Trophoblast cell (in vitro differentiated cells and primary cell): ENCODE results near the gene ALK.

ENCODE experiments used
- DNase-seq, 2 donors: peaks; one replicate each; pipeline ENCODE4 v3.0.0-alpha.2; 2016
- H2AFZ ChIP-seq: 2 replicates; pipeline ENCODE4 v1.6.1; 2013; ENCODE audit warnings: low read length, moderate library complexity, mild to moderate bottlenecking; ENCODE audit not compliant: insufficient read depth, poor library complexity
- H2AK5ac ChIP-seq: 2 replicates; pipeline ENCODE4 v1.6.1; 2013; ENCODE audit warnings: mild to moderate bottlenecking, low read length
- H2BK120ac ChIP-seq: 2 replicates; pipeline ENCODE4 v1.6.1; 2013; ENCODE audit warnings: low read length, mild to moderate bottlenecking, moderate library complexity; ENCODE audit not compliant: insufficient read depth, poor library complexity
- H2BK12ac ChIP-seq: 2 replicates; pipeline ENCODE4 v1.6.1; 2013; ENCODE audit warnings: mild to moderate bottlenecking, low read length, moderate library complexity
- H2BK5ac ChIP-seq: 2 replicates; pipeline ENCODE4 v1.6.1; 2013; ENCODE audit warnings: low read length, low read depth, moderate library complexity, mild to moderate bottlenecking; ENCODE audit not compliant: poor library complexity
- H3K14ac ChIP-seq: 2 replicates; pipeline ENCODE4 v1.6.1; 2013; ENCODE audit warnings: mild to moderate bottlenecking, low read length
- H3K18ac ChIP-seq: 2 replicates; pipeline ENCODE4 v1.6.1; 2013; ENCODE audit warnings: mild to moderate bottlenecking, low read length
- H3K23ac ChIP-seq: 2 replicates; pipeline ENCODE4 v1.6.1; 2013; ENCODE audit warnings: low read length
- H3K27ac ChIP-seq: 2 replicates; pipeline ENCODE4 v1.5.1; 2013; ENCODE audit warnings: low read depth, mild to moderate bottlenecking, inconsistent platforms, low read length, moderate library complexity
- H3K27me3 ChIP-seq: 2 replicates; pipeline ENCODE4 v1.6.1; 2013; ENCODE audit warnings: inconsistent platforms, mild to moderate bottlenecking, low read length, moderate library complexity; ENCODE audit not compliant: insufficient read depth
- H3K36me3 ChIP-seq, 2 experiments: 1 replicate in 1 of 2; 2 replicates in 1 of 2; pipeline ENCODE4 v1.6.1; 2013; ENCODE audit warnings: low read length in 2 of 2, mild to moderate bottlenecking in 2 of 2, moderate library complexity in 1 of 2; ENCODE audit not compliant: insufficient read depth in 2 of 2, control insufficient read depth in 1 of 2
- H3K4ac ChIP-seq: 2 replicates; pipeline ENCODE4 v1.6.1; 2013; ENCODE audit warnings: low read depth, mild to moderate bottlenecking, low read length, moderate library complexity
- H3K4me1 ChIP-seq, 2 experiments: 1 replicate in 1 of 2; 2 replicates in 1 of 2; pipeline ENCODE4 v1.6.1; 2013; ENCODE audit warnings: low read length in 2 of 2, mild to moderate bottlenecking in 2 of 2, moderate library complexity in 1 of 2; ENCODE audit not compliant: insufficient read depth in 2 of 2, control insufficient read depth in 1 of 2
- H3K4me2 ChIP-seq: 2 replicates; pipeline ENCODE4 v1.6.1; 2013; ENCODE audit warnings: inconsistent platforms, mild to moderate bottlenecking, low read length, moderate library complexity
- H3K4me3 ChIP-seq: 2 replicates; pipeline ENCODE4 v1.5.1; 2013; ENCODE audit warnings: mild to moderate bottlenecking, low read depth, low read length, inconsistent platforms
- H3K79me1 ChIP-seq: one replicate; pipeline ENCODE4 v1.6.1; 2013; ENCODE audit warnings: low read length
- H3K79me2 ChIP-seq: 2 replicates; pipeline ENCODE4 v1.6.1; 2013; ENCODE audit warnings: low read length, mild to moderate bottlenecking; ENCODE audit not compliant: control insufficient read depth, insufficient read depth, poor library complexity
- H3K9ac ChIP-seq: 2 replicates; pipeline ENCODE4 v1.6.1; 2013; ENCODE audit warnings: mild to moderate bottlenecking, low read length
- H3K9me3 ChIP-seq: 2 replicates; pipeline ENCODE4 v1.6.1; 2013; ENCODE audit warnings: low read depth, mild to moderate bottlenecking, control low read depth, inconsistent platforms, low read length; ENCODE audit not compliant: insufficient read depth
- H4K12ac ChIP-seq: 2 replicates; pipeline ENCODE4 v1.6.1; 2013; ENCODE audit warnings: low read depth, mild to moderate bottlenecking, low read length, moderate library complexity
- H4K8ac ChIP-seq: 2 replicates; pipeline ENCODE4 v1.6.1; 2013; ENCODE audit warnings: low read depth, mild to moderate bottlenecking, low read length, moderate library complexity
- H4K91ac ChIP-seq: one replicate; pipeline ENCODE4 v1.6.1; 2013; ENCODE audit warnings: low read depth, mild to moderate bottlenecking, low read length, moderate library complexity
- WGBS: extraction: QIAGEN DNeasy Blood & Tissue Kit; methylation state at CpG from one replicate; pipeline ENCODE4 v1.1.7; 2013; ENCODE audit warnings: missing lambda C conversion rate; ENCODE audit not compliant: insufficient read length, insufficient coverage; ENCODE audit errors: extremely low coverage; 5-methylcytosine and 5-hydroxymethylcytosine counted together

ALK gene

GRCh38 chr2:29495536-29496060, 425.8 kb downstream of the ALK start:
- no peaks in the 10 kb centered on the region for H3K27me3 ChIP-seq
- no peak overlapping the region for H3K18ac ChIP-seq
- no peak overlapping the region for H3K4ac ChIP-seq
- no CpG with 5 or more reads among the region's 4 CpGs for WGBS
- H4K8ac ChIP-seq, result no peak overlapping the region
- no peaks in the 10 kb centered on the region for H3K79me2 ChIP-seq
- no peak overlapping the region for H2AK5ac ChIP-seq
- no peak overlapping the region for H4K91ac ChIP-seq
- H2BK120ac ChIP-seq, result no peak overlapping the region
- H3K4me1 ChIP-seq, result no peaks in the 10 kb centered on the region
- H2BK5ac ChIP-seq, result no peak overlapping the region
- H2BK12ac ChIP-seq, result no peak overlapping the region
- no peak overlapping the region for H3K14ac ChIP-seq
- no peaks in the 10 kb centered on the region for H3K79me1 ChIP-seq
- no peak overlapping the region for H3K4me3 ChIP-seq
- H3K4me2 ChIP-seq, result no peak overlapping the region
- H3K36me3 ChIP-seq, result no peaks in the 10 kb centered on the region
- no peak overlapping the region for H3K9ac ChIP-seq
- no peak overlapping the region for H3K27ac ChIP-seq
- DNase-seq, result no peak
- H3K9me3 ChIP-seq, result peaks cover 4% of the 10 kb centered on the region
- no peak overlapping the region for H3K23ac ChIP-seq
- H2AFZ ChIP-seq, result no peak overlapping the region
- no peak overlapping the region for H4K12ac ChIP-seq

- no CpG with 5 or more reads among the region's 6 CpGs for WGBS
- no peaks in the 10 kb centered on the region for H3K4me1 ChIP-seq
- no peak overlapping the region for H3K4ac ChIP-seq
- no peak overlapping the region for H3K27ac ChIP-seq
- no peak overlapping the region for H2AFZ ChIP-seq
- H2BK5ac ChIP-seq, result no peak overlapping the region
- H3K27me3 ChIP-seq, result no peaks in the 10 kb centered on the region
- peaks cover 4% of the 10 kb centered on the region for H3K9me3 ChIP-seq
- no peak overlapping the region for H3K4me3 ChIP-seq
- H2AK5ac ChIP-seq, result no peak overlapping the region
- no peak overlapping the region for H3K23ac ChIP-seq
- no peak overlapping the region for H3K18ac ChIP-seq
- H3K79me2 ChIP-seq, result no peaks in the 10 kb centered on the region
- H3K9ac ChIP-seq, result no peak overlapping the region
- no peaks in the 10 kb centered on the region for H3K79me1 ChIP-seq
- H2BK120ac ChIP-seq, result no peak overlapping the region
- H3K4me2 ChIP-seq, result no peak overlapping the region
- H3K14ac ChIP-seq, result no peak overlapping the region
- DNase-seq, result no peak
- H4K8ac ChIP-seq, result no peak overlapping the region
- no peak overlapping the region for H4K12ac ChIP-seq
- H4K91ac ChIP-seq, result no peak overlapping the region
- no peaks in the 10 kb centered on the region for H3K36me3 ChIP-seq
- no peak overlapping the region for H2BK12ac ChIP-seq
Measured at GRCh38 chr2:29495068-29495467, 426.3 kb downstream of the ALK start.

GRCh38 chr2:29492701-29493100, 428.7 kb downstream of the ALK start:
- no peak overlapping the region for H3K14ac ChIP-seq
- H3K4me1 ChIP-seq, result no peaks in the 10 kb centered on the region
- no peaks in the 10 kb centered on the region for H3K79me1 ChIP-seq
- H3K9me3 ChIP-seq, result no peaks in the 10 kb centered on the region
- DNase-seq, result no peak
- H3K4ac ChIP-seq, result no peak overlapping the region
- no peak overlapping the region for H2BK5ac ChIP-seq
- H3K23ac ChIP-seq, result no peak overlapping the region
- H2BK12ac ChIP-seq, result no peak overlapping the region
- no peaks in the 10 kb centered on the region for H3K27me3 ChIP-seq
- no peak overlapping the region for H3K4me3 ChIP-seq
- H4K8ac ChIP-seq, result no peak overlapping the region
- H3K36me3 ChIP-seq, result no peaks in the 10 kb centered on the region
- no peak overlapping the region for H2AFZ ChIP-seq
- no CpG with 5 or more reads among the region's 2 CpGs for WGBS
- H3K9ac ChIP-seq, result no peak overlapping the region
- H4K12ac ChIP-seq, result no peak overlapping the region
- H3K79me2 ChIP-seq, result no peaks in the 10 kb centered on the region
- H2AK5ac ChIP-seq, result no peak overlapping the region
- no peak overlapping the region for H4K91ac ChIP-seq
- no peak overlapping the region for H3K18ac ChIP-seq
- no peak overlapping the region for H3K4me2 ChIP-seq
- no peak overlapping the region for H3K27ac ChIP-seq
- H2BK120ac ChIP-seq, result no peak overlapping the region

- H3K18ac ChIP-seq, result no peak overlapping the region
- H4K8ac ChIP-seq, result no peak overlapping the region
- H2BK5ac ChIP-seq, result no peak overlapping the region
- H3K14ac ChIP-seq, result no peak overlapping the region
- H2AFZ ChIP-seq, result no peak overlapping the region
- no peak overlapping the region for H3K27ac ChIP-seq
- no peaks in the 10 kb centered on the region for H3K79me2 ChIP-seq
- WGBS, result no CpG with 5 or more reads among the region's 6 CpGs
- no peaks in the 10 kb centered on the region for H3K4me1 ChIP-seq
- H3K27me3 ChIP-seq, result no peaks in the 10 kb centered on the region
- H3K36me3 ChIP-seq, result no peaks in the 10 kb centered on the region
- no peak overlapping the region for H3K4me3 ChIP-seq
- H3K9me3 ChIP-seq, result no peaks in the 10 kb centered on the region
- no peak overlapping the region for H4K91ac ChIP-seq
- H2BK120ac ChIP-seq, result no peak overlapping the region
- no peak overlapping the region for H3K9ac ChIP-seq
- H3K23ac ChIP-seq, result no peak overlapping the region
- no peak overlapping the region for H3K4ac ChIP-seq
- no peaks in the 10 kb centered on the region for H3K79me1 ChIP-seq
- no peak overlapping the region for H2BK12ac ChIP-seq
- no peak overlapping the region for H4K12ac ChIP-seq
- DNase-seq, result no peak
- no peak overlapping the region for H3K4me2 ChIP-seq
- no peak overlapping the region for H2AK5ac ChIP-seq
Measured at GRCh38 chr2:29490045-29490444, 431.3 kb downstream of the ALK start.
